K562 (cell line): ENCODE results near the gene RXFP3. TPM values are rescaled to one million over a fixed set of nuclear protein-coding genes. Genes with fewer than 3 reads are reported as not detected.
"Not testable (repeated sequence)": the region's sequence is repeated elsewhere in the genome, so short reads cannot be mapped to it uniquely, and the experiment has no call there.

ENCODE experiments used
- ATAC-seq: fragments of 200-7000 bp; cut with Tn5 transposase; 3 replicates; pipeline ENCODE4 v1.9.1; 2020; ENCODE audit warnings: moderate library complexity
- BruUV-seq: library from RNA; stranded (reverse); fragments of 400-500 nt; replicated peaks from 2 replicates; lab custom pipeline; 2021; lab: Mats Ljungman, UMichigan
- CTCF ChIA-PET: fragments of 300-600 bp; formaldehyde crosslinking; extraction: SDS; loops from one replicate; lab custom pipeline; 2021; ENCODE audit warnings: low intra/inter-chr PET ratio; lab: Yijun Ruan, JAX
- POLR2A ChIA-PET: fragments of 300-600, 350-650 bp; sonication (Branson Sonifier 250); formaldehyde crosslinking; extraction: SDS; loops from one replicate; lab custom pipeline; 2021; ENCODE audit warnings: antibody characterized with exemption, inconsistent platforms; lab: Yijun Ruan, JAX
- DNase-seq, 4 experiments: peaks; one replicate each; pipeline versions ENCODE4 v3.0.0 to v3.0.0-alpha.2; 2011 to 2018; ENCODE audit warnings: low spot score in 3 of 4, mixed read lengths in 3 of 4; ENCODE audit errors: extremely low read depth in 1 of 4
- FAIRE-seq: peaks from 2 replicates; lab custom pipeline; 2011; peaks lifted over from hg19 to GRCh38; lab: Jason Lieb, UNC
- H2AFZ ChIP-seq: 2 replicates; pipeline ENCODE4 v1.6.0; 2011; ENCODE audit warnings: low read depth, low read length, control low read depth, inconsistent platforms
- H3K27ac ChIP-seq: fragments of 200-600 bp; 3 replicates; pipeline ENCODE4 v1.8.0; 2011; ENCODE audit warnings: low read depth, mild to moderate bottlenecking, control low read depth, inconsistent platforms, low read length, moderate library complexity, mixed read lengths; ENCODE audit errors: extremely low read depth
- H3K27me3 ChIP-seq, 2 experiments: fragments of 300-600 bp in 1 of 2; 2 replicates in 1 of 2; 3 replicates in 1 of 2; pipeline versions ENCODE4 v1.6.0 to v1.8.0; 2011; ENCODE audit warnings: inconsistent platforms in 2 of 2, low read length in 2 of 2, mild to moderate bottlenecking in 1 of 2, mixed read lengths in 1 of 2, moderate library complexity in 1 of 2; ENCODE audit not compliant: control insufficient read depth in 2 of 2, insufficient read depth in 2 of 2
- H3K36me3 ChIP-seq: fragments of 300-600 bp; 3 replicates; pipeline ENCODE4 v1.8.0; 2011; ENCODE audit warnings: mild to moderate bottlenecking, low read length, inconsistent platforms; ENCODE audit not compliant: control insufficient read depth, insufficient read depth
- H3K4me1 ChIP-seq, 2 experiments: fragments of 200-600 bp in 1 of 2; replicated peaks in 1 of 2; 2 replicates in 1 of 2; 3 replicates in 1 of 2; pipeline versions ENCODE4 v1.5.1 to v1.8.0; 2011; ENCODE audit warnings: inconsistent platforms in 2 of 2, low read length in 2 of 2, mild to moderate bottlenecking in 1 of 2, mixed read lengths in 1 of 2, moderate library complexity in 1 of 2; ENCODE audit not compliant: control insufficient read depth in 2 of 2, insufficient read depth in 2 of 2
- H3K4me2 ChIP-seq: 2 replicates; pipeline ENCODE4 v1.6.1; 2011; ENCODE audit warnings: low read length, control low read depth, inconsistent platforms, mixed read lengths; ENCODE audit not compliant: insufficient read depth
- H3K4me3 ChIP-seq: fragments of 200-600 bp; sonication (generic), shearing (Covaris generic); 2 replicates; pipeline ENCODE4 v1.5.1; 2016; ENCODE audit warnings: control low read depth, inconsistent platforms
- H3K79me2 ChIP-seq: fragments of 200-600 bp; 3 replicates; pipeline ENCODE4 v1.8.0; 2011; ENCODE audit warnings: low read length, inconsistent platforms; ENCODE audit not compliant: control insufficient read depth, insufficient read depth
- H3K9ac ChIP-seq, 2 experiments: 2 replicates each; pipeline versions ENCODE4 v1.6.0 to v1.6.1; 2011; ENCODE audit warnings: low read depth in 2 of 2, low read length in 2 of 2, control low read depth in 1 of 2, inconsistent platforms in 1 of 2, mild to moderate bottlenecking in 1 of 2, mixed read lengths in 1 of 2; ENCODE audit not compliant: insufficient read depth in 1 of 2
- H3K9me1 ChIP-seq: one replicate; pipeline ENCODE4 v1.6.0; 2011; ENCODE audit warnings: inconsistent platforms, mild to moderate bottlenecking, low read length, moderate library complexity; ENCODE audit not compliant: control insufficient read depth, insufficient read depth
- H3K9me3 ChIP-seq: replicated peaks from 2 replicates; pipeline ENCODE4 v1.5.1; 2011; ENCODE audit warnings: low read depth, low read length, inconsistent platforms; ENCODE audit not compliant: control insufficient read depth, insufficient read depth
- H4K20me1 ChIP-seq: replicated peaks from 2 replicates; pipeline ENCODE4 v1.6.1; 2011; ENCODE audit warnings: low read length, inconsistent platforms, mixed read lengths; ENCODE audit not compliant: control insufficient read depth, insufficient read depth
- C11orf30 ChIP-seq: fragments of 450-650 bp; IDR thresholded peaks from 2 replicates; pipeline ENCODE4 v1.6.1; 2016; ENCODE audit warnings: low read depth, mild to moderate bottlenecking
- CHCHD3 ChIP-seq: fragments of 250-450 bp; sonication (Bioruptor Pico); IDR thresholded peaks from 2 replicates; pipeline ENCODE4 v2.1.2; 2022; ENCODE audit warnings: mild to moderate bottlenecking
- MAFF ChIP-seq: IDR thresholded peaks from 2 replicates; pipeline ENCODE4 v1.6.1; 2012; ENCODE audit warnings: low read length, improper control_type of control experiment
- MCM2 ChIP-seq: fragments of 450-650 bp; IDR thresholded peaks from 2 replicates; pipeline ENCODE4 v1.6.1; 2017; ENCODE audit warnings: low read depth, mild to moderate bottlenecking
- PHTF2 ChIP-seq: fragments of 250-450 bp; sonication (Bioruptor Pico); IDR thresholded peaks from 2 replicates; pipeline ENCODE4 v1.5.0; 2021; ENCODE audit warnings: mild to moderate bottlenecking
- PREB ChIP-seq: sonication (generic); formaldehyde crosslinking; IDR thresholded peaks from 2 replicates; pipeline ENCODE4 v1.8.1; 2023; ENCODE audit warnings: mild to moderate bottlenecking, missing genetic modification reagents
- RREB1 ChIP-seq: fragments of 250-450 bp; sonication (Bioruptor Pico); IDR thresholded peaks from 2 replicates; pipeline ENCODE4 v1.4.0; 2020
- TAF9B ChIP-seq: fragments of 450-650 bp; IDR thresholded peaks from 2 replicates; pipeline ENCODE4 v1.6.1; 2018; ENCODE audit warnings: mild to moderate bottlenecking; ENCODE audit not compliant: partially characterized antibody
- ZC3H11A ChIP-seq: IDR thresholded peaks from 2 replicates; pipeline ENCODE4 v1.6.1; 2012; ENCODE audit warnings: low read depth, low read length, improper control_type of control experiment
- ZNF316 ChIP-seq: fragments of 450-650 bp; IDR thresholded peaks from 2 replicates; pipeline ENCODE4 v1.6.1; 2016
- WGBS: fragments of 100-300 bp; shearing (Covaris generic); methylation state at CpG from one replicate; pipeline ENCODE4 v1.1.6; 2016; ENCODE audit warnings: low coverage, mixed read lengths; ENCODE audit not compliant: insufficient coverage; ENCODE audit errors: missing lambda C conversion rate; 5-methylcytosine and 5-hydroxymethylcytosine counted together
- in situ Hi-C: fragments of 300-500 bp; cut with MboI; formaldehyde crosslinking; loops from 4 replicates; pipeline ENCODE4 v1.15.0; 2018; ENCODE audit warnings: inconsistent platforms, mixed read lengths
- intact Hi-C: fragments of 100-400 bp; cut with micrococcal nuclease; formaldehyde crosslinking; loops from 2 replicates; pipeline ENCODE4 v1.14.2; 2022
- polyA plus RNA-seq, 8 experiments: library from polyadenylated mRNA; depleted of rRNA in 4 of 8; stranded (reverse) in 5 of 8; unstranded in 3 of 8; fragments of >200 nt; fragmentation: Nextera tagmentation in 2 of 8; fragmentation: Illumina TruSeq in 1 of 8; extraction: Ambion mirVana in 2 of 8; extraction: Trizol in 1 of 8; gene quantifications; 2 replicates each; pipeline versions ENCODE4 v1.2.1 to v1.2.3, GENCODE V29; 2011 to 2014; ENCODE audit warnings: inconsistent platforms in 1 of 8, missing spikeins in 1 of 8
- total RNA-seq, 7 experiments: library from RNA; depleted of rRNA in 6 of 7; stranded (reverse); fragments of >200 nt in 6 of 7; fragmentation: Illumina TruSeq in 2 of 7; extraction: Trizol in 2 of 7; gene quantifications; 2 replicates each; pipeline versions ENCODE4 v1.2.1 to v1.2.3, GENCODE V29; 2011 to 2021; ENCODE audit warnings: low replicate concordance in 1 of 7

Gene RXFP3
- total and polyA plus RNA-seq, 9 of the 15 experiments (the other 6 are each of a cell fraction or from before 2014, with no cell fraction given): not detected

- H3K79me2 ChIP-seq, H3K4me1 ChIP-seq, H3K9me3 ChIP-seq, DNase-seq, H3K9me1 ChIP-seq, H3K36me3 ChIP-seq, intact Hi-C loops, H3K4me3 ChIP-seq, in situ Hi-C loops: not testable (repeated sequence)
- peak; percentile 17; the same call in 1 of the 2 replicates for TF ChIP-seq C11orf30
- TF ChIP-seq ZNF316: peak; percentile 67
- TF ChIP-seq, all 486 proteins: peak for 2; not testable (repeated sequence) for 484
- H3K9ac ChIP-seq, POLR2A ChIA-PET, H3K27me3 ChIP-seq, ATAC-seq, H4K20me1 ChIP-seq, H3K4me2 ChIP-seq, H3K27ac ChIP-seq, FAIRE-seq, BruUV-seq, CTCF ChIA-PET, H2AFZ ChIP-seq: not testable (repeated sequence)
- 2% methylated on average over 4 of the region's 5 CpGs for WGBS
Observed at GRCh38 chr5:33952175-33952574, 16.0 kb downstream of the RXFP3 start.

DNA sequence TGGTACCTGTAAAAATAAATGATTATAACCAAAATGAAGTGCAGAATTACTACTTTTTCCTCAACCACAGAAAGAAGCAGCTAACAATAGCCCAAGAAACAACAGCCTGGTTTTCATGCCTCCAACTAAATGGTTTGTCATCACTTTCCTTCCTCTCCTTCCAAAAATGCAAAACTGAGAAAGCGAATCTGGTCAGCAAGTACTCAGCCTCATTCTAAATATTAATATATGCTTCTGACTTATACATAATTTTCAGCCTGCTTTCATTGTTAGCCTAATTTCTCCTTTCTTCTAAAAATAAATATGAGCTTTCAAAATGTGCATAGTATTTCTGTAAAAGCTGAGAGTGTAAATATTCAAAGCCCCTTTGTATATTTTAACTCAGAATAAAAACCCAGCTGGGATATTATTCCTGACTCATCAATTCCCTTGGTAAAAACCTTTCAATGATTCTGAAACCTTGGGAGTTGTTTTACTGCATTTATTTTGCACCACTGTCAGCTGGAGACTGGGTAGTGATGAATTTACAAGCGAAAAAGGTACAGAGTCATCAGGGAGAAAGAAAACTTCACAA, 21.5 kb downstream of the RXFP3 start:
- no TSS peak for BruUV-seq
- no peak overlapping the region for H3K27ac ChIP-seq
- H3K9me3 ChIP-seq: no peaks in the 10 kb centered on the region
- H3K4me2 ChIP-seq: no peak overlapping the region
- ChIA-PET CTCF (no interaction called here), POLR2A (interaction anchor here (0.6 kb wide), 1 partner anchor 24 kb away, joined by 3 read pairs; no protein-coding TSS in a partner anchor)
- in situ Hi-C loops (no loop called here), intact Hi-C loops (no loop called here)
- no peaks in the 10 kb centered on the region for H3K27me3 ChIP-seq
- H3K4me3 ChIP-seq: no peak overlapping the region
- no peak overlapping the region for H3K9ac ChIP-seq
- H4K20me1 ChIP-seq: no peaks in the 10 kb centered on the region
- H3K79me2 ChIP-seq: no peaks in the 10 kb centered on the region
- 0% methylated on average over 2 of the region's 2 CpGs for WGBS
- no peak overlapping the region for H2AFZ ChIP-seq
- no peaks in the 10 kb centered on the region for H3K9me1 ChIP-seq
- DNase-seq (no peak), FAIRE-seq (no peak), ATAC-seq (no peak)
- H3K36me3 ChIP-seq: no peaks in the 10 kb centered on the region
- no peaks in the 10 kb centered on the region for H3K4me1 ChIP-seq
- TF ChIP-seq CHCHD3 (CRISPR knock-in tag) (no peak), RREB1 (no peak), TAF9B (no peak), ZC3H11A (no peak), PREB (CRISPR knock-in tag) (no peak), MAFF (0 out of 2 replicates have a peak, but pooled peaks have one; percentile 26), ZNF316 (peak; percentile 70), MCM2 (no peak), PHTF2 (CRISPR knock-in tag) (no peak)
